AG10803 (cell line): Measurements from ENCODE around the gene CFAP53.

ENCODE experiments used
- DNase-seq: peaks from one replicate; pipeline ENCODE4 v3.0.0; 2010; ENCODE audit warnings: low read depth
- H3K4me3 ChIP-seq: 2 replicates; pipeline ENCODE4 v1.5.1; 2011; ENCODE audit warnings: mild to moderate bottlenecking, low read length, control low read depth
- CTCF ChIP-seq: conservative IDR thresholded peaks from 2 replicates; pipeline ENCODE4 v1.5.1; 2011; ENCODE audit warnings: mild to moderate bottlenecking, low read length, control low read depth, inconsistent platforms

CFAP53 gene

GRCh38 chr18:50287028-50287440, 20.7 kb upstream of the CFAP53 start:
- no peak for TF ChIP-seq CTCF
- no peak for DNase-seq
- H3K4me3 ChIP-seq, result peak overlapping the region; percentile 91

- peak overlapping the region; percentile 91 for H3K4me3 ChIP-seq
- TF ChIP-seq CTCF, result no peak
- DNase-seq, result peak; percentile 32
Measured at GRCh38 chr18:50286391-50287027, 20.2 kb upstream of the CFAP53 start.

GRCh38 chr18:50285631-50286321, 19.5 kb upstream of the CFAP53 start:
- no peak overlapping the region; the same call in 1 of the 2 replicates for H3K4me3 ChIP-seq
- TF ChIP-seq CTCF, result no peak
- DNase-seq, result no peak

GRCh38 chr18:50285071-50285470, 18.8 kb upstream of the CFAP53 start:
- TF ChIP-seq CTCF, result no peak
- H3K4me3 ChIP-seq, result no peak overlapping the region
- no peak for DNase-seq

- H3K4me3 ChIP-seq, result no peak overlapping the region
- no peak for TF ChIP-seq CTCF
- peak; percentile 6 for DNase-seq
Measured at GRCh38 chr18:50284255-50284885, 18.1 kb upstream of the CFAP53 start.

- no peak for TF ChIP-seq CTCF
- H3K4me3 ChIP-seq, result no peak overlapping the region
- no peak for DNase-seq
Measured at GRCh38 chr18:50283469-50284209, 17.3 kb upstream of the CFAP53 start.
